ENCODE data around the gene GDPD3. TPM values are rescaled to one million over a fixed set of nuclear protein-coding genes. Genes with fewer than 3 reads are reported as not detected.

Gene GDPD3
- total and polyA plus RNA-seq, 2 of the 13 experiments (the other 11 are each of a cell fraction or from before 2014, with no cell fraction given): 18.7 to 20.6 TPM

GRCh38 chr16:30132591-30132990, 19.3 kb upstream of the GDPD3 start:
- Histone ChIP-seq H3K36me3 (replicated peaks in 1 of 2; ENCODE audit: control insufficient read depth in 1 of 2, insufficient read depth in 2 of 2, low read length in 2 of 2) (no peaks in the 10 kb centered on the region), H3K9ac (ENCODE audit: insufficient read depth, low read depth, low read length) (no peak overlapping the region), H3K4me2 (ENCODE audit: low read depth, low read length) (peak overlapping the region; percentile 36; the same call in 1 of the 2 replicates), H4K20me1 (ENCODE audit: insufficient read depth, low read length) (no peaks in the 10 kb centered on the region), H3K27ac (ENCODE audit: extremely low read length, insufficient read depth, low read length) (no peak overlapping the region), H3K4me1 (ENCODE audit: insufficient read depth, low read length) (peaks cover 76% of the 10 kb centered on the region), H3K4me3 (replicated peaks in 1 of 3; ENCODE audit: insufficient read depth in 1 of 3, low read depth in 2 of 3, low read length in 3 of 3) (no peak overlapping the region), H2AFZ (ENCODE audit: low read length) (peak overlapping the region; percentile 64), H3K79me2 (ENCODE audit: insufficient read depth, low read length) (no peaks in the 10 kb centered on the region), H3K27me3 (ENCODE audit: control insufficient read depth in 1 of 2, insufficient read depth in 2 of 2, low read length in 2 of 2) (no peaks in the 10 kb centered on the region), H3K9me3 (ENCODE audit: low read length) (no peaks in the 10 kb centered on the region)
- in situ Hi-C loops (cut with HindIII; ENCODE audit: extremely low pct_ligation_motif_present, low pct_unique_long_range_greater_than_20kb): no loop called here
- CTCF ChIA-PET (ENCODE audit: low intra/inter-chr PET ratio, low total read pairs): no interaction called here
- POLR2A ChIA-PET: interaction anchor here (1.0 kb wide), 1 partner anchor 19 kb away, joined by 3 read pairs; no protein-coding TSS in a partner anchor
- FAIRE-seq (no peak), DNase-seq (ENCODE audit: low spot score) (no peak), ATAC-seq (peak; percentile 19; the same call in 1 of the 3 replicates)
- no TSS peak for BruUV-seq (replicated peaks)
- WGBS (ENCODE audit: low lambda C conversion rate): 25% methylated on average over 3 of the region's 3 CpGs
- intact Hi-C loops (cut with micrococcal nuclease; ENCODE audit: unreplicated experiment): no loop called here
- TF ChIP-seq ETV5 (CRISPR knock-in tag; IDR thresholded peaks at IDR 0.05; ENCODE audit: borderline replicate concordance) (peak; percentile 42; the same call in 1 of the 2 replicates), NR2F6 (IDR thresholded peaks at IDR 0.05) (peak; percentile 44), NR2F6 (CRISPR knock-in tag; IDR thresholded peaks at IDR 0.05) (peak; percentile 53; the same call in 1 of the 2 replicates), HNF4A (CRISPR knock-in tag; IDR thresholded peaks at IDR 0.05) (no peak), GATAD2A (CRISPR knock-in tag; IDR thresholded peaks at IDR 0.05) (no peak), ZNF672 (CRISPR knock-in tag; IDR thresholded peaks at IDR 0.05) (no peak), ZFX (CRISPR knock-in tag; IDR thresholded peaks at IDR 0.05; ENCODE audit: low read depth) (0 out of 2 replicates have a peak, but pooled peaks have one; percentile 23), HNF1B (CRISPR knock-in tag; IDR thresholded peaks at IDR 0.05) (no peak), XRCC5 (optimal IDR thresholded peaks at IDR 0.05; ENCODE audit: low read length) (no peak), KAT8 (CRISPR knock-in tag; IDR thresholded peaks at IDR 0.05) (peak; percentile 36; the same call in 1 of the 2 replicates), MAX (IDR thresholded peaks at IDR 0.05) (peak; percentile 31; the same call in 1 of the 2 replicates), ADNP (CRISPR knock-in tag; IDR thresholded peaks at IDR 0.05) (no peak), ELF3 (CRISPR knock-in tag; IDR thresholded peaks at IDR 0.05) (peak; percentile 54; the same call in 1 of the 2 replicates), GABPA (IDR thresholded peaks at IDR 0.05; ENCODE audit: low read depth, low read length) (peak; percentile 47), GABPA (CRISPR knock-in tag; IDR thresholded peaks at IDR 0.05; ENCODE audit: low read depth) (peak; percentile 88), NR2C2 (CRISPR knock-in tag; IDR thresholded peaks at IDR 0.05; ENCODE audit: borderline replicate concordance) (peak; percentile 77; the same call in 1 of the 2 replicates), LRRFIP1 (CRISPR knock-in tag; conservative IDR thresholded peaks at IDR 0.05) (no peak), GABPB1 (CRISPR knock-in tag; IDR thresholded peaks at IDR 0.05) (peak; percentile 20; the same call in 1 of the 2 replicates), ERF (CRISPR knock-in tag; IDR thresholded peaks at IDR 0.05) (no peak), MATR3 (CRISPR knock-in tag; IDR thresholded peaks at IDR 0.05) (no peak), PBX3 (CRISPR knock-in tag; IDR thresholded peaks at IDR 0.05; ENCODE audit: borderline replicate concordance) (no peak)

All from HepG2 (cell line).